Measurements from ENCODE around the gene KIAA1755.

GRCh38 chr20:38283236-38283635 is 22.7 kb upstream of the KIAA1755 start:
- TF ChIP-seq, protein P1, sequence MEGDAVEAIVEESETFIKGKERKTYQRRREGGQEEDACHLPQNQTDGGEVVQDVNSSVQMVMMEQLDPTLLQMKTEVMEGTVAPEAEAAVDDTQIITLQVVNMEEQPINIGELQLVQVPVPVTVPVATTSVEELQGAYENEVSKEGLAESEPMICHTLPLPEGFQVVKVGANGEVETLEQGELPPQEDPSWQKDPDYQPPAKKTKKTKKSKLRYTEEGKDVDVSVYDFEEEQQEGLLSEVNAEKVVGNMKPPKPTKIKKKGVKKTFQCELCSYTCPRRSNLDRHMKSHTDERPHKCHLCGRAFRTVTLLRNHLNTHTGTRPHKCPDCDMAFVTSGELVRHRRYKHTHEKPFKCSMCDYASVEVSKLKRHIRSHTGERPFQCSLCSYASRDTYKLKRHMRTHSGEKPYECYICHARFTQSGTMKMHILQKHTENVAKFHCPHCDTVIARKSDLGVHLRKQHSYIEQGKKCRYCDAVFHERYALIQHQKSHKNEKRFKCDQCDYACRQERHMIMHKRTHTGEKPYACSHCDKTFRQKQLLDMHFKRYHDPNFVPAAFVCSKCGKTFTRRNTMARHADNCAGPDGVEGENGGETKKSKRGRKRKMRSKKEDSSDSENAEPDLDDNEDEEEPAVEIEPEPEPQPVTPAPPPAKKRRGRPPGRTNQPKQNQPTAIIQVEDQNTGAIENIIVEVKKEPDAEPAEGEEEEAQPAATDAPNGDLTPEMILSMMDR (IDR thresholded peaks at IDR 0.05), result no peak
- no peak for TF ChIP-seq POLR2A (IDR thresholded peaks at IDR 0.05)
